Common myeloid progenitor, CD34-positive (primary cell): ENCODE data around the gene SERTAD4.

Experiments
- CTCF ChIA-PET: fragments of 350-600 bp; sonication (Branson Sonifier 250); formaldehyde crosslinking; loops from one replicate; lab custom pipeline; 2021; ENCODE audit warnings: antibody characterized with exemption; lab: Charles Lee
- POLR2A ChIA-PET: fragments of 350-600 bp; sonication (Branson Sonifier 250); formaldehyde crosslinking; loops from one replicate; lab custom pipeline; 2021; ENCODE audit warnings: antibody characterized with exemption; lab: Charles Lee
- DNase-seq, 3 donors: peaks; one replicate each; pipeline versions ENCODE4 v3.0.0 to v3.0.0-alpha.2; 2013
- H3K27ac ChIP-seq, 2 experiments: 1 replicate in 1 of 2; 2 replicates in 1 of 2; pipeline ENCODE4 v1.7.0; 2013; ENCODE audit warnings: inconsistent platforms in 2 of 2, low read length in 2 of 2, mild to moderate bottlenecking in 2 of 2, low read depth in 1 of 2, moderate library complexity in 1 of 2; ENCODE audit not compliant: severe bottlenecking in 2 of 2, insufficient read depth in 1 of 2, poor library complexity in 1 of 2
- H3K27me3 ChIP-seq, 5 experiments: replicated peaks in 2 of 5; 1 replicate in 3 of 5; 2 replicates in 2 of 5; pipeline versions ENCODE4 v1.6.1 to v1.7.0; 2013; ENCODE audit warnings: low read length in 4 of 5, mild to moderate bottlenecking in 2 of 5, moderate library complexity in 2 of 5, inconsistent platforms in 1 of 5; ENCODE audit not compliant: insufficient read depth in 5 of 5, control insufficient read depth in 4 of 5
- H3K36me3 ChIP-seq, 4 experiments: 1 replicate in 2 of 4; 2 replicates in 2 of 4; pipeline versions ENCODE4 v1.6.1 to v1.7.0; 2013; ENCODE audit warnings: low read length in 3 of 4, control low read depth in 1 of 4, mild to moderate bottlenecking in 1 of 4; ENCODE audit not compliant: control insufficient read depth in 4 of 4, insufficient read depth in 4 of 4
- H3K4me1 ChIP-seq, 4 experiments: 1 replicate in 3 of 4; 2 replicates in 1 of 4; pipeline versions ENCODE4 v1.6.1 to v1.7.1; 2013; ENCODE audit warnings: low read length in 3 of 4, mild to moderate bottlenecking in 3 of 4, control low read depth in 1 of 4, inconsistent platforms in 1 of 4, moderate library complexity in 1 of 4; ENCODE audit not compliant: control insufficient read depth in 4 of 4, insufficient read depth in 4 of 4; ENCODE audit errors: control extremely low read depth in 1 of 4
- H3K4me3 ChIP-seq, 7 experiments: 1 replicate in 4 of 7; 2 replicates in 3 of 7; pipeline versions ENCODE4 v1.5.1 to v1.7.0; 2013; ENCODE audit warnings: mild to moderate bottlenecking in 7 of 7, low read length in 6 of 7, moderate library complexity in 6 of 7, inconsistent platforms in 2 of 7, low read depth in 2 of 7, control low read depth in 1 of 7; ENCODE audit not compliant: insufficient read depth in 4 of 7, control insufficient read depth in 1 of 7; ENCODE audit errors: extremely low read depth in 1 of 7
- H3K9me3 ChIP-seq, 5 experiments: 1 replicate in 4 of 5; 2 replicates in 1 of 5; pipeline versions ENCODE4 v1.6.1 to v1.7.1; 2013; ENCODE audit warnings: low read length in 4 of 5, mild to moderate bottlenecking in 2 of 5, inconsistent platforms in 1 of 5, low read depth in 1 of 5, moderate library complexity in 1 of 5; ENCODE audit not compliant: control insufficient read depth in 4 of 5, insufficient read depth in 2 of 5; ENCODE audit errors: control extremely low read depth in 1 of 5
- WGBS: methylation state at CpG from one replicate; pipeline ENCODE4 v1.1.5; 2013; ENCODE audit not compliant: insufficient coverage; 5-methylcytosine and 5-hydroxymethylcytosine counted together

Gene SERTAD4

DNA sequence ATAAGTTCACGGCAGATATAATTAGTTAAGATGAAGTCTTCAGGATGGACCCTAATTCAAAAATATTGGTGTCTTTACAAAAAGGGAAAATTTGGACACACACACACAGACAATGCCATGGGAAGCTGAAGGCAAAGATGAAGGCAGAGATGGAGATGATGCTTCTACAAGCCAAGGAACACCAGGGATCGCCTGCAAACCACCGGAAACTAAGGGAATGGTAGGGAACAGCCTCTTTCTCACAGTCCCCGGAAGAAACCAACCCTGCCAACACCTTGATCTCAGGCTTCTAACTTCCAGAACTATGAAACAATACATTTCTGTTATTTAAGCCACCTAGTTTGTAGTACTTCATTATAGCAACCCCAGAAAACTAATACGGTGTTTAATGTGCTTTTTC lies 15.1 kb upstream of the SERTAD4 start:
- no peak for DNase-seq
- ChIA-PET CTCF (no interaction called here), POLR2A (interaction anchor here (0.7 kb wide), 1 partner anchor 54 kb away, joined by 3 read pairs; no protein-coding TSS in a partner anchor)
- Histone ChIP-seq H3K27ac (no peak overlapping the region), H3K4me1 (no peaks in the 10 kb centered on the region), H3K36me3 (no peaks in the 10 kb centered on the region), H3K9me3 (no peaks in the 10 kb centered on the region), H3K4me3 (no peak overlapping the region), H3K27me3 (peaks cover 0 to 21% (median 7%) of the 10 kb centered on the region in 5 experiments)
- no CpG with 5 or more reads among the region's 5 CpGs for WGBS

DNA sequence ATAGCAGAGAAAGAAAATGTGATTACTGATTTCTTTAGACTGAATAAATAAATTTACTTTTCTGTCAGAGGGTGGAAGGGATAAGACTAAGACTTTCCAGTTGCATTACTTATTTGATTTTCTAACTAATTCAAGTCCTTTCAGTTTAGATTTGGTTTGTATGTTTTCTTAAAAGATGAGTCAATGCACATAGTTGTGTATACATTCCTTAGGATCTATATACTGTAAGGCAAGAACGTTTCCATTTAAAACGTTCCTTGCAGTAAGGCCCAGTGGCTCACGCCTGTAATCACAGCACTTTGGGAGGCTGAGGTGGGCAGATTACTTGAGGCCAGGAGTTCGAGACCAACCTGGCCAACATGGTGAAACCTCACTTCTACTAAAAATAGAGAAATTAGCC lies 14.5 kb upstream of the SERTAD4 start:
- WGBS: 89% methylated on average over 4 of the region's 4 CpGs
- Histone ChIP-seq H3K4me1 (no peaks in the 10 kb centered on the region), H3K36me3 (no peaks in the 10 kb centered on the region), H3K27me3 (peaks cover 3 to 26% (median 7%) of the 10 kb centered on the region in 5 experiments), H3K27ac (no peak overlapping the region), H3K4me3 (no peak overlapping the region), H3K9me3 (no peaks in the 10 kb centered on the region)
- POLR2A ChIA-PET: no interaction called here
- DNase-seq: no peak
- CTCF ChIA-PET: no interaction called here

DNA sequence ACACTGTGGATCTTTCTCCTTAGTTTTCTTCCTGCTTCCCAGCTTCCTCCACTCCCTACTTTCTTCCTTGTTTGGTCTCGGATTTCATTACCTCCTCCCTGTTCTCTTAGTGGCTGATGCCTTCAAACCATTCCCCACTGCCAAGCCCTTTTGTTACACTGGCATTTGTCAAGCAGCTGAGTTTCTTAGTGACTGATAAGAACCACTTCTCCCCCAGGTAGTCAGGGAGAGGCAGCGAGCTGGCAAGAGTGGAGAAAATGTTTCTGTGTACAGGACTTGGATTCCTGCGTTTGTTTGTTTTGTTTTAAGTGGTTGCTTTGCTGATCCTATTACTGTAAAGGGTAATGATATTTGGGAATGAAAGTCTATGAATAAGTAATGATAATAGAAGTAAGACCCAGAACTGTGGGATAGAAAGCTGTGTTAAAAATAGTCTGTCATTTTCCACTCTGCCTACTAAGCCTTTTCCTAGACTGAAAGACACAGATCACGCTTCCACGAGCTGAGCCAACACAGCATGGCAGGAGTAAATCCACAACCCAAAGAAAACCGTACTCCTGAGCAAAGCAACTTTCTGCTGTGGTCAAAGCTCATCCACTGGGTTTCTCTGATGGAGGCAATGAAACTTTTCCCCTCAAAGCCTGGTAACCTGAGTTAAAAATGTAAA lies 10.1 kb upstream of the SERTAD4 start:
- Histone ChIP-seq H3K9me3 (no peaks in the 10 kb centered on the region), H3K36me3 (no peaks in the 10 kb centered on the region), H3K27ac (no peak overlapping the region), H3K4me1 (no peaks in the 10 kb centered on the region), H3K4me3 (no peak overlapping the region), H3K27me3 (peaks cover 5 to 46% (median 12%) of the 10 kb centered on the region in 5 experiments)
- WGBS: 51% methylated on average over 6 of the region's 6 CpGs
- POLR2A ChIA-PET: no interaction called here
- DNase-seq: no peak
- CTCF ChIA-PET: interaction anchor here (0.7 to 1.2 kb wide), 2 partner anchors 18 to 22 kb away, joined by 3 read pairs; no protein-coding TSS in a partner anchor

DNA sequence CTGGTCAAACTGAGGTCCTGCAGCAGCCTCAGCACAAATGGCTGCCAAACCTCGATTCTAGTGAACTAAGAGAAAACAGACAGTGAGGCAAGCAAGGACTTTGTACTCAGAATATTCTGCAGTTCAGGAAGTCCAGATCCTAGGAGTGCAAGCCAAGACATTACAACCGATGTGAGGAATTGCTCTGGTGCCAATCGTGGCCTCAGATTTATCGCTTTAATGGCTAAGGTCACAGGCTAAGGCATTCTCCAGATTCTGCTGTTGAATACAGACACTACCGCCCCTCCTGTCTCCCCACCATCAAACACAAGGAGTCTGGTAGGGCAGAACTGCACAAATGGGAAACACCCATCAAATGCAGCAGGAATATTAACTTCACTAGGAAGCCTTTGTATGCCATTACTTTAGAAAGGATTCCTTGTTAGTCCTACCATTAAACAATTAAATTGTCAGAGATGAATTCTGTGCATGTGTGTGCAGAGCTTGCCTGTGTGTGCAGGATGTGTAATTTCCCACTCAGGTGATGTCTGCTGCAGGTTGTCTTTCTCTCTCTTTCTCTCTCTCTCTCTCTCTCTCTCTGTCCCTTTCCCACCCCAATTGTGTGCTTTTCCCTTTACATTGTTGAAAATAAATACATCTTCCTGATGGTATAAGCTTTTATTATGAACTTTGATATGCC lies 9.2 kb upstream of the SERTAD4 start:
- no peak overlapping the region for H3K4me3 ChIP-seq
- no peaks in the 10 kb centered on the region for H3K4me1 ChIP-seq
- H3K9me3 ChIP-seq: no peaks in the 10 kb centered on the region
- H3K27ac ChIP-seq: no peak overlapping the region
- DNase-seq: no peak
- H3K36me3 ChIP-seq: no peaks in the 10 kb centered on the region
- H3K27me3 ChIP-seq: peaks cover 7 to 54% (median 15%) of the 10 kb centered on the region in 5 experiments
- ChIA-PET CTCF (interaction anchor here (1.2 to 1.6 kb wide), 2 partner anchors 9 to 17 kb away, joined by 3 read pairs; no protein-coding TSS in a partner anchor), POLR2A (no interaction called here)
- 82% methylated on average over 4 of the region's 5 CpGs for WGBS

DNA sequence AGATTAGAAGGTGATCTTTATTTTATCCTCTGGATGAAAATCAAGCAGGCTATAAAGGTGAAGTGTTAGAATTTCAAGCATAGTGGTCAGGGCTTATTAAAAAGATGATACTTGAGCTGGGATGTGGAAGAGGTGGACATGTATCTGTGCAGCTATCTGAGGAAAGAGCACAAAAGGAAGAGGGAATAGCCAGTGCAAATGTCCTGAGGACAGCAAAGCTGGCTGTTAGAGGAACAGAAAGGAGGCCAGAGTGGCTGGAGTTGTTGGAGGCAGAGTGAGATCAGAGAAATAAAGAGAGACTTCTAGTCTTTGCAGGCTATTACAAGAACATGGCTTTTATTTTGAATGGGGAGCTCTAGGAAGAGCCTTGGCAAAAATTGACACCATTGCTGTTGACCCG lies 4.4 kb upstream of the SERTAD4 start:
- ChIA-PET POLR2A (no interaction called here), CTCF (no interaction called here)
- Histone ChIP-seq H3K4me1 (peaks cover 0 to 10% (median 7%) of the 10 kb centered on the region in 4 experiments), H3K36me3 (no peaks in the 10 kb centered on the region), H3K9me3 (no peaks in the 10 kb centered on the region), H3K27me3 (peaks cover 10 to 83% (median 28%) of the 10 kb centered on the region in 5 experiments), H3K27ac (no peak overlapping the region), H3K4me3 (no peak overlapping the region)
- no peak for DNase-seq
- 100% methylated on average over 1 of the region's 1 CpG for WGBS

DNA sequence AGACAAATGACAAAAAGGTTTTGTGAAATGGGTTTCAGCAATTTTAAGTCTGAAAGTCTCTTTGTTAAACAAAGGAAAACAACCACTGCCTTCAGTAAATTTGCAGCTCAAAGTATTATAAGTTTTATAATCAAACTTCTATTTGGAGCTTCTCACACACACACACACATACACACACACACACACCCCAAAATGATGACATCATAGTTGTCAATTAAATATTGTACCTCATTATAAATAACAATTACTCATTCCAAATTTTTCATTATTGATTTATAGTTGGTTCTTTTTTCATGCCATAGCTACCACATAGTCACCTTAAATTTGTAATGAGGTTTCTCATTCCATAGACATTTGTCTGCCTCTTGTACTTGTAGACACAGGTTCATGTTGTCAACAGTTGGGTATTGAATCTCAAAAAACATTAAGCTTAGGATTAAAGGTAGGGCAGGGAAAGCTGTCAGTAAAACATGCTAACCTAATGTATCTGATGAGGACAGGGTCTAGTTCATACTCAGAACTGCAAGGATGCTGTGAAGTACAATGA lies 2.4 kb upstream of the SERTAD4 start:
- no peak overlapping the region for H3K4me3 ChIP-seq
- DNase-seq: no peak
- no peaks in the 10 kb centered on the region for H3K9me3 ChIP-seq
- H3K36me3 ChIP-seq: no peaks in the 10 kb centered on the region
- ChIA-PET CTCF (interaction anchor here (0.7 kb wide), 1 partner anchor 22 kb away, joined by 3 read pairs; no protein-coding TSS in a partner anchor), POLR2A (interaction anchor here (0.7 kb wide), 1 partner anchor 26 kb away, joined by 4 read pairs; no protein-coding TSS in a partner anchor)
- H3K4me1 ChIP-seq: peaks cover 0 to 22% (median 16%) of the 10 kb centered on the region in 4 experiments
- peaks cover 17 to 91% (median 30%) of the 10 kb centered on the region in 5 experiments for H3K27me3 ChIP-seq
- H3K27ac ChIP-seq: no peak overlapping the region
